PC-3 (cell line): ENCODE results near the gene MLLT11. TPM values are rescaled to one million over a fixed set of nuclear protein-coding genes. Genes with fewer than 3 reads are reported as not detected.

Source experiments
- ATAC-seq: fragments of 200-7000 bp; cut with Tn5 transposase; 2 replicates; pipeline ENCODE4 v1.9.1; 2020; ENCODE audit warnings: mild to moderate bottlenecking, moderate library complexity
- BruUV-seq: library from RNA; stranded (reverse); fragments of 400-500 nt; replicated peaks from 2 replicates; lab custom pipeline; 2021; lab: Mats Ljungman, UMichigan
- CTCF ChIA-PET: fragments of 300-600 bp; sonication (Branson Sonifier 250); formaldehyde crosslinking; loops from one replicate; lab custom pipeline; 2022; ENCODE audit warnings: antibody characterized with exemption; lab: Charles Lee
- POLR2A ChIA-PET: fragments of 300-600 bp; sonication (Branson Sonifier 250); formaldehyde crosslinking; loops from one replicate; lab custom pipeline; 2022; ENCODE audit warnings: antibody characterized with exemption; ENCODE audit not compliant: unreplicated experiment; lab: Charles Lee
- DNase-seq: peaks from one replicate; pipeline ENCODE4 v3.0.0-alpha.2; 2015
- H2AFZ ChIP-seq: fragments of 300-600 bp; sonication (generic); 2 replicates; pipeline ENCODE4 v1.6.0; 2016; ENCODE audit warnings: antibody characterized with exemption, low read length
- H3F3A ChIP-seq: fragments of 300-600 bp; sonication (generic); one replicate; pipeline ENCODE4 v1.6.0; 2017; ENCODE audit warnings: antibody characterized with exemption, low read length, control low read depth, mild to moderate bottlenecking; ENCODE audit not compliant: unreplicated experiment
- H3K27ac ChIP-seq: fragments of 300-600 bp; sonication (generic); 2 replicates; pipeline ENCODE4 v1.5.1; 2016; ENCODE audit warnings: mild to moderate bottlenecking, low read length
- H3K27me3 ChIP-seq: fragments of 300-600 bp; sonication (generic); 2 replicates; pipeline ENCODE4 v1.6.1; 2016; ENCODE audit warnings: low read length, mixed read lengths
- H3K36me3 ChIP-seq: fragments of 300-600 bp; sonication (generic); 2 replicates; pipeline ENCODE4 v1.6.1; 2016; ENCODE audit warnings: low read depth, mixed run types, low read length, mixed read lengths
- H3K4me1 ChIP-seq: fragments of 300-600 bp; sonication (generic); 2 replicates; pipeline ENCODE4 v1.5.1; 2016; ENCODE audit warnings: low read length; ENCODE audit not compliant: insufficient read depth
- H3K4me2 ChIP-seq: fragments of 300-600 bp; sonication (generic); 2 replicates; pipeline ENCODE4 v1.6.0; 2016; ENCODE audit warnings: low read length
- H3K4me3 ChIP-seq: fragments of 300-600 bp; sonication (generic); 2 replicates; pipeline ENCODE4 v1.5.1; 2016; ENCODE audit warnings: mild to moderate bottlenecking, low read length, mixed read lengths
- H3K79me2 ChIP-seq: fragments of 300-600 bp; sonication (generic); 2 replicates; pipeline ENCODE4 v1.6.1; 2017; ENCODE audit warnings: low read length, mixed read lengths
- H3K9ac ChIP-seq: fragments of 300-600 bp; sonication (generic); 2 replicates; pipeline ENCODE4 v1.6.0; 2016; ENCODE audit warnings: mild to moderate bottlenecking, low read length
- H3K9me2 ChIP-seq: fragments of 300-600 bp; sonication (generic); replicated peaks from 2 replicates; pipeline ENCODE4 v1.6.1; 2016; ENCODE audit warnings: mixed run types, low read length, mixed read lengths
- H3K9me3 ChIP-seq: fragments of 300-600 bp; sonication (generic); 2 replicates; pipeline ENCODE4 v1.6.1; 2016; ENCODE audit warnings: low read length, mixed read lengths
- H4K20me1 ChIP-seq: fragments of 300-600 bp; sonication (generic); 2 replicates; pipeline ENCODE4 v1.6.1; 2016; ENCODE audit warnings: low read length, mixed read lengths
- EZH2 ChIP-seq: fragments of 300-600 bp; sonication (generic); IDR thresholded peaks from one replicate; pipeline ENCODE4 v1.6.1; 2017; ENCODE audit warnings: antibody characterized with exemption, mild to moderate bottlenecking, low read length; ENCODE audit not compliant: unreplicated experiment
- EZH2phosphoT487 ChIP-seq: fragments of 300-600 bp; sonication (generic); IDR thresholded peaks from 2 replicates; pipeline ENCODE4 v1.6.1; 2018; ENCODE audit warnings: mild to moderate bottlenecking, antibody characterized with exemption, low read length, borderline replicate concordance
- intact Hi-C: fragments of 100-400 bp; cut with micrococcal nuclease; formaldehyde crosslinking; loops from 2 replicates; pipeline ENCODE4 v1.9.0; 2023
- total RNA-seq: library from RNA; depleted of rRNA; stranded (reverse); fragments of >200 nt; gene quantifications from 2 replicates; pipeline ENCODE4 v1.2.3, GENCODE V29; 2014
- TF ChIP-seq, protein P1 (sequence below): fragments of 300-600 bp; sonication (generic); conservative IDR thresholded peaks from 2 replicates; pipeline ENCODE4 v1.5.1; 2017; ENCODE audit warnings: antibody characterized with exemption, low read depth, mild to moderate bottlenecking, low read length

MLLT11 gene
- total RNA-seq, 1 experiment from 2014 or later = 14.1 TPM

DNA sequence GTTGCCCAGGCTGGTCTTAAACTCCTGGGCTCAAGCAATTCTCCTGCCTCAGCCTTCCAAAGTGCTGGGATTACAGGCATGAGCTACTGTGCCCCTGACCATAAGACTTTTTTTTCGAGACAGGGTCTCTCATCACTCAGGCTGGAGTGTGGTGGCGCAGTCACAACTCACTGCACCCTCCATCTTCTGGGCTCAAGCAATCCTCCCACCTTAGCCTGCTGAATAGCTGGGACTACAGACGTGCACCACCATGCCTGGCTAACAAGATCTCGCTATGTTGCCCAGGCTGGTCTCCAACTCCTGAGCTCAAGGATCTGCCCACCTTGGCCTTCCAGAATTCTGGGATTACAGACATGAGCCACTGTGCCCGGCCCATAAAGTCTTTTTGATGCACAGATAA is 10.7 kb upstream of the MLLT11 start:
- Histone ChIP-seq H3K27ac (no peak overlapping the region), H4K20me1 (no peaks in the 10 kb centered on the region), H3K9ac (no peak overlapping the region), H3K9me2 (no peaks in the 10 kb centered on the region), H3K4me2 (no peak overlapping the region), H3F3A (peaks cover 6% of the 10 kb centered on the region), H3K4me1 (peaks cover 12% of the 10 kb centered on the region), H2AFZ (no peak overlapping the region), H3K27me3 (no peaks in the 10 kb centered on the region), H3K79me2 (no peaks in the 10 kb centered on the region), H3K4me3 (no peak overlapping the region), H3K36me3 (peaks cover 28% of the 10 kb centered on the region), H3K9me3 (no peaks in the 10 kb centered on the region)
- intact Hi-C loops = loop anchor here (5.0 kb wide), 1 partner anchor 42 kb away; the partner anchor contains the start of genes MINDY1 and PRUNE1
- ATAC-seq (no peak), DNase-seq (no peak)
- ChIA-PET CTCF (no interaction called here), POLR2A (no interaction called here)
- TF ChIP-seq EZH2 (no peak), EZH2phosphoT487 (no peak)
- TF ChIP-seq, protein P1, sequence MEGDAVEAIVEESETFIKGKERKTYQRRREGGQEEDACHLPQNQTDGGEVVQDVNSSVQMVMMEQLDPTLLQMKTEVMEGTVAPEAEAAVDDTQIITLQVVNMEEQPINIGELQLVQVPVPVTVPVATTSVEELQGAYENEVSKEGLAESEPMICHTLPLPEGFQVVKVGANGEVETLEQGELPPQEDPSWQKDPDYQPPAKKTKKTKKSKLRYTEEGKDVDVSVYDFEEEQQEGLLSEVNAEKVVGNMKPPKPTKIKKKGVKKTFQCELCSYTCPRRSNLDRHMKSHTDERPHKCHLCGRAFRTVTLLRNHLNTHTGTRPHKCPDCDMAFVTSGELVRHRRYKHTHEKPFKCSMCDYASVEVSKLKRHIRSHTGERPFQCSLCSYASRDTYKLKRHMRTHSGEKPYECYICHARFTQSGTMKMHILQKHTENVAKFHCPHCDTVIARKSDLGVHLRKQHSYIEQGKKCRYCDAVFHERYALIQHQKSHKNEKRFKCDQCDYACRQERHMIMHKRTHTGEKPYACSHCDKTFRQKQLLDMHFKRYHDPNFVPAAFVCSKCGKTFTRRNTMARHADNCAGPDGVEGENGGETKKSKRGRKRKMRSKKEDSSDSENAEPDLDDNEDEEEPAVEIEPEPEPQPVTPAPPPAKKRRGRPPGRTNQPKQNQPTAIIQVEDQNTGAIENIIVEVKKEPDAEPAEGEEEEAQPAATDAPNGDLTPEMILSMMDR = no peak
- BruUV-seq = no TSS peak

DNA sequence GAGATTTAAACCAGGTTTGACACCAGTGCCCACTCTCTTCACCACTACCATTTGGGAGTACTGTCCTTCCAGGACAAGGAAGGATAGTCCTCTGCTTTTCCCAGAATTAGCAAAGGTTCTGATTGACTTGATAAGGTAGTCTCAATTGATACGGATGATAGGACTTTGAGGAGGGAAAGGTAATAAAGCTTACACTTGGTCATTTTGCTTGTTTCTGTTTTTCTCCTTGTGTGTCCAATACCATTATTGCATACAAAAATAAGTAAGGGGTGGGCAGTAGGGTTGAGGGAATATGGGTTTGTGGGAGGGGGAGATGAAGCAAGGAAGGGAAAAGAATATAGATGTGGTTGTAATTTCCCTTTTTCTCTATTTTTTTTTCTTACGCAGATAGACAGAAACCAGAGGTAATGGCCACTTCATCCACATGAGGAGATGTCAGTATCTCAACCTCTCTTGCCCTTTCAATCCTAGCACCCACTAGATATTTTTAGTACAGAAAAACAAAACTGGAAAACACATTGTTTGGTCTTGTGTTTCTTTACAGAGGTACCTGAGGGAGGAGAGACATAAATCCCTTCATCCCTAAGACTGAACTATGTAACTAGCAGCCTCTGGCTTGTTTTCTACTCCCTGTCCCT is 10.0 kb upstream of the MLLT11 start:
- Histone ChIP-seq H3K36me3 (peaks cover 35% of the 10 kb centered on the region), H3K9me2 (no peaks in the 10 kb centered on the region), H3K4me1 (peaks cover 12% of the 10 kb centered on the region), H3K9ac (no peak overlapping the region), H3K4me3 (no peak overlapping the region), H3F3A (peaks cover 9% of the 10 kb centered on the region), H3K27me3 (no peaks in the 10 kb centered on the region), H3K27ac (no peak overlapping the region), H4K20me1 (no peaks in the 10 kb centered on the region), H3K4me2 (no peak overlapping the region), H2AFZ (no peak overlapping the region), H3K79me2 (peaks cover 6% of the 10 kb centered on the region; the same call in 1 of the 2 replicates), H3K9me3 (no peaks in the 10 kb centered on the region)
- ChIA-PET POLR2A (no interaction called here), CTCF (interaction anchor here (0.6 kb wide), 1 partner anchor 20 kb away, joined by 5 read pairs; no protein-coding TSS in a partner anchor)
- DNase-seq (no peak), ATAC-seq (no peak)
- intact Hi-C loops = loop anchor here (1.0 kb wide), 1 partner anchor 8 kb away; no protein-coding TSS in a partner anchor
- no TSS peak for BruUV-seq
- TF ChIP-seq, protein P1 = no peak
- TF ChIP-seq EZH2 = no peak
- TF ChIP-seq EZH2phosphoT487 = no peak

GRCh38 chr1:151051356-151052009 is 8.7 kb upstream of the MLLT11 start:
- H3K27ac ChIP-seq = no peak overlapping the region
- peaks cover 48% of the 10 kb centered on the region for H3K36me3 ChIP-seq
- peaks cover 19% of the 10 kb centered on the region for H3K79me2 ChIP-seq
- BruUV-seq = no TSS peak
- ATAC-seq (no peak), DNase-seq (no peak)
- POLR2A ChIA-PET = no interaction called here
- intact Hi-C loops = no loop called here
- H4K20me1 ChIP-seq = peaks cover 6% of the 10 kb centered on the region; the same call in 1 of the 2 replicates
- CTCF ChIA-PET = no interaction called here
- H2AFZ ChIP-seq = no peak overlapping the region
- H3K9me3 ChIP-seq = no peaks in the 10 kb centered on the region
- peaks cover 9% of the 10 kb centered on the region for H3F3A ChIP-seq
- TF ChIP-seq, protein P1 = no peak
- TF ChIP-seq EZH2phosphoT487 (no peak), EZH2 (no peak)
- no peaks in the 10 kb centered on the region for H3K27me3 ChIP-seq
- H3K4me2 ChIP-seq = no peak overlapping the region
- H3K4me3 ChIP-seq = no peak overlapping the region
- H3K9ac ChIP-seq = no peak overlapping the region
- no peaks in the 10 kb centered on the region for H3K9me2 ChIP-seq
- H3K4me1 ChIP-seq = peaks cover 15% of the 10 kb centered on the region
